C1 segment of cervical spinal cord (tissue), 14 donors: ENCODE data around the gene RNF208.
A peak's percentile ranks its signal among the peaks of the same experiment; 100 is the strongest.
"Not testable (repeated sequence)": the region's sequence is repeated elsewhere in the genome, so short reads cannot be mapped to it uniquely, and the experiment has no call there.

ENCODE experiments used
- DNase-seq, 14 donors: peaks; one replicate each; lab custom pipeline; 2025; lab: John Stamatoyannopoulos, UW

Gene RNF208

GRCh38 chr9:137253717-137254623, 31.9 kb upstream of the RNF208 start:
- no peak for DNase-seq

DNA sequence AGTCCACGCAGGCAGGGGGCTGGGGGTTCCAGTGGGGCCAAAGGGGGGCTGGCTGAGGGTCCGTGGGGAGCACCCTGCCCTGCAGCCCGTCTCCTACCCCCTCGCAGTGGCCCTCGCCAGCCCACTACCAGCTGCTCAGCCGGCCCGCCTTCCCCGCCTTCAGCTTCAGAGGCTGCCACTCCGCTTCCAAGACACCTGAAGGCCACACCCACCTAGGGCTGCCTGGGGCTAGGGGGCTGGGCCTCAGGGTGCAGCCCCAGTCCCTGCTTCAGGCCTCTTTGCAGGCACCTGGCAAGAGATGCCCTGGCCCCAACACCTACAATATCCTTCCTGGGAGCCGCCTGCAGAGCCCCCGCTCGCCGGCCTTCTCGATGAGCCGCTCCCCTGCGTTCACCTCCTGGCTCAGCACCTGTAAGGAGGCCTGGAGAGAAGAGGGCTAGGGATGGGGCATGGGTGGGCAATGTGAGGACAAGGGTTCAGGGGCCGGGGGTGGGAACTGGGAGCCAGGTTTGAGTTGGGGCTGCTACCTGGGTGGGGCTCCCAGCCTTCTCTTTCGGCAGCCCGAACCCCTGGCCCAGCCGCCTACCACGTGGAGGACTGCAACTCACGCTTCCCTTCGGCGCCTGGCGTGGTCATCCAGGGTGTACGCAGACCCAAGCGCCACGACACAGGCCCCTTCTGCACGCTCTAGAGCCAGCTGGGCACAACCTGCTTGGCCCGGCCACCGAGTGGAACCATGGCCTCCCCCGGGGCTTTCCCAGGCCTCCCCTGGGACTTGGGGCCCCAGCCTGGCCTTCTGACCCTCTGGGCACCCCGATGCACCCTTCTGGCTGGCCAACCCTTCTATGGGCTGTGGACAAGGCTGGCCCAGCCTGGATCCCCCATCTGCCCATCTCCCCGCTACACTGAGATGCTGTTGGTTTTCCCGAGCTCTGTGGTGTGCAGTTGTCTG, 30.8 kb upstream of the RNF208 start:
- DNase-seq: no peak

- DNase-seq: no peak
Measured at GRCh38 chr9:137251490-137252268, 29.6 kb upstream of the RNF208 start.

- no peak for DNase-seq
Measured at GRCh38 chr9:137251194-137251461, 29.1 kb upstream of the RNF208 start, which contains the start of gene STPG3. Gene STPG3, plus strand, starts transcription at chr9:137251286. Its CDS starts 1 bp downstream, at chr9:137251287.

GRCh38 chr9:137250329-137251193, 28.5 kb upstream of the RNF208 start:
- no peak for DNase-seq

GRCh38 chr9:137247916-137248175, 25.8 kb upstream of the RNF208 start:
- no peak for DNase-seq

DNA sequence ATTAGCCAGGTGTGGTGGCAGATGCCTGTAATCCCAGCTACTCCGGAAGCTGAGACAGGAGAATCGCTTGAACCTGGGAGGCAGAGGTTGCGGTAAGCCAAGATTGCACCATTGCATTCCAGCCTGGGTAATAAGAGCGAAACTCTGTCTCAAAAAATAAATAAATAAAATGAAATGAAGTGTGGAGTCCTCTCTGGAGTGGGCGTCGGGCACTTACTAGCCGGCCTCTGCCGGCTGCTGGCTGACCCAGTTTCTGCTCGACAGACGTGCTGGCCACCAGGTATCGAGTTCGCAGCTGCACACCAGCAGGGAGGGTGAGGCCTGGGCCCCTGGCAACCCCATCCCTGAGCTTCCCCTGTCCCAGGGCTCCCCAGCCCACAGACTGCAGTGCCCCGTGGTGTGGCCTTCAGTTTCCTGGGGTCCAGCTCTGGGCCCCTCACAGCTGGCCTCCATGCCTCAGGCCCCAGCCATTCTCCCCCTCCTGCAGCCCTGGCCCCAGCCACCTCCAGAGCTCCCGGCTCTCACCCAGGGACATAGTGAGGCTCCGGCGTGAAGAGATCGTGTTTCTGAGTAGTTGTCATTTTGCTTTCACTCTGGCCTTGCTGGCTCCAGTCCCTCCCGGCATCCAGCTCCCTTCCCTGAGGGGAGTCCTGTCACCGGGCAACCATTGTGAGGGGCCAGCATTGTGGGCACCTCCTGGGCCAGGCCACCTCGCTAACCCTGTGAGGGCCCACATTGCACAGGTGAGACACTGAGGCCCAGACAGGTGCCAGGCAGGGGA, 25.3 kb upstream of the RNF208 start:
- no peak for DNase-seq

DNA sequence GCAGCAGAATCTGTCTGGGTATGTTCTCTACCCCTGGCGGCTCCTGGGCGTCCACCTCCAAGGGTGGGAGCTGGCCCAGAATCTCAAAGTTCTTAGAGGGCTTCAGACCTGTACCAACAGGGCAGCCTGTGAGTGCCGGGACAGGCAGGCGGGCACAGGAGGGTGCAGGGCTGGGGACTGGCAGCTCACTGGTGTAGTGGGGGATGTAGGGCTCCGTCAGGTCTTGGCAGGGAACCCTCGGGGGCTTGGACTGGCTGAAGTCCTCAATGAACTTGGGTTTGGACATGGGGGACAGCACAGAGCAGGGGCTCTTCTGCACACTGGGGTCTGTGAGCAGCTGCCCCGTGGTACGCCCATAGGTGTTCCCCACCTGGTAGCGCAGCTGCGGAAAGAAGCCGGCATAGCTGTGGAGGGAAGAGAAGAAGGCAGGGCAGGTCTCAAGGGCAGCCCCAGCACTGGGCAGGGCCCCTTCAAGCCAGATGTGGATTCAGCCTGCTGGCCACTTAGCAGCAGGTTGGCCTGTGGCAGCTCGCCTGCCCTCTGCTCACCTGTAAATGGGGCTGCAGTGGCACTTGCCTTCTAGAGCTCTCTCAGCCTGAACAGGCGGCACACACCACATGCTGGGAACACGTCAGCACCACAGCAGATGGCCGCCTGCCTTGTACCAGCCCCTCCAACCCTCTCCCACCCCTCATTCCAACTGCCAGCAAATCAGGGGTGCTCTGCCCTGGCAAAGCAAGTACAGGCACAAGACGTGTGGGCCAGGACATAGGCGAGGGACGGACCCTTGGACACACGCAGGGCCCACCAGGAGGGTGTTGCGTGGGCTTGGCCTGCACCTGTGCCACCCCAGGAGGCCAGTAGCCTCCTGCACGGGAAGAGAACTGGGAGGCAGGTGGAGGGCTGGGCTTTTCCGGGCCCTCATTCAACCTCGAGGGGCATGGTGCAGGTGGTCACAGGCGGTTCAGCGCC, 23.7 kb upstream of the RNF208 start:
- DNase-seq: no peak

DNA sequence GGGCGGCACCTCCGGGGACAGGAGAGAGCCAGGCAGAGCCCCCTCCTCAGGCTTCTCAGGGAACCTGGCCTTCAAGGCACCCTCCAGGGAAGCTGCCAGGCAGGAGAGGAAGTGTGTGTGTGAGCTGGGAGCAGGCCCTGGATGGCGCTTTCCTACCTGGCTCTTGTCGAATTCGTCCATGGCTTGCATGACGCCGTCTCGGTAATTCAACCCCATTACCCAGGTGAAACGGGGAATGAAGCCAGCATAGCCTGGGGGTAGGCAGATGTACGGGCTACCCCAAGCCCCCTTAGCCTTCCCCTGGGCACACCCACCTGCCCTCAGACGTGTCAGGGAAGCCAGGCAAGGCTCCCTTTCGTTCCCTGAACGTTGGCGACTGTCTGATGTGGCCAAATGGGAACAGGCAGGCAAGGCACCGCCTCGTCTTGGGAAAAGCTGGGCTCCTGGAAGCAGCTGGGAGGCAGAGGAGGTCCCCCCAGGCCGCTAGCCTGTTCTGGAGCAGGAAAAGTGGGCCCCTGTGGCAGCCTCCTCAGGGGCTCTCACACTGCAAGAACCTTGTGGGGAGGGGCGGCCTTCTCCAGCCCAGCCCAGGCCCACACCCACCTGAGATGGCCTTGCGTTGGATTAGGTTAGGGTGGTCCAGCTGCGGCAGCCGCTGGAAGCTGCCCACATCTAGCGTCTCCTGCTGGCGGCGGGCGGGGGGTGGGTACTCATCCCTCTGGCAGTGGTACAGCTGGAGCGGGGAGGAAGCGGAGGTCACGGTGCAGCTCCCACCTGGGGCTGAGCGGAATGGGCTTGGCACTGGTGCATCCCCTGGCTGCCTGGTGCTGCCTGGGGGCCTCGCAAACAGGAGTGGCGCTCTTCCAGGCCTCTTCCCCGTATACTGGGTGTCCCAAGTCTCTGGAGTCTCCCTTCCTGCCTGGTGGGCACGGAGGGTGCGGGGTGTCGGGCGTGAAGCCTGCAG, 22.7 kb upstream of the RNF208 start:
- DNase-seq: no peak

DNA sequence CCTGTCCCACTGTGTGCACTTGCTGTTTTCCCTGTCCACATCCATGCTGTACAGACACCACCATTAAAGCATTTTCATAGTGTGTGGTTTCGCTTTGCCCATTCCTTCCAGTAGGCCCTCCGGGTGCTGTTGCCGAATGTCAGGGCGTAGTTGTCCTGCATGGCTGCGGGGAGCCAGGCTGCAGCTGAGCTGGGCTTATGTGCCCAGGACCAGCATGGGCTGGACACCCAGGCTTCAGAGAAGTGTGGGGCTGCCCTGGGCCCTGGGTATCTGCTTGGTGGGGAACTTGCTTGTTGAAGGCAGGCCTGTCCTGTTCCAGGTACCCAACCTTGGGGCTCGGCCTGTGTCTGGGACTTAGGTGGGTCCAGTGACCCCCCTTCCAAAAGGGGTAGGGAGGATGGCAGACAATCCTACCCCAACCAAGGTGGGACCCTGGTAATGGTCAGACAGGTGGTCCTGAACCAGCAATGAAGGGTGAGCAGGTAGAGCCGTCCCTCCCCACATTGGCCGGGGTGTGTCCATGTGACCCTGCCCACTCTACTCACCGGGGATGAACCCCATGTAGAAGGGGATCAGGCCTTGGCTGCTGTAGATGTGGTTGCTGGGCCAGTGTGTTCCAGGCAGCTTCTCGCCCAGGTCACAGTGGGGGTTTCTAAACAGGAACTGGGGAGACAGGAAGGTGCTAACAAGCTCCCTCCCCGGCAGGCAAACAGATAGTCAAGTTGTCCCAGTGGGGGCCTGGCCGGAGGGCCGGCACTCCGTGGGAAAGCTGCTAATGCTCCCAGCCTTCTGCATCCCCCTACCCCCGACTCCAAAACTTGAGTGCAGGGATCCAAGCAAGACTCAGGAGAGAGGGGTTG, 21.8 kb upstream of the RNF208 start:
- no peak for DNase-seq

DNA sequence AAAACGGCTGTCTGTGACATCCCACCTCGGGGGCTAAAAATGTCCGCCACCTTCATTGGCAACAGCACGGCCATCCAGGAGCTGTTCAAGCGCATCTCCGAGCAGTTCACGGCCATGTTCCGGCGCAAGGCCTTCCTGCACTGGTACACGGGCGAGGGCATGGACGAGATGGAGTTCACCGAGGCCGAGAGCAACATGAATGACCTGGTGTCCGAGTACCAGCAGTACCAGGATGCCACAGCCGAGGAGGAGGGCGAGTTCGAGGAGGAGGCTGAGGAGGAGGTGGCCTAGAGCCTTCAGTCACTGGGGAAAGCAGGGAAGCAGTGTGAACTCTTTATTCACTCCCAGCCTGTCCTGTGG, 21.2 kb upstream of the RNF208 start:
- not testable (repeated sequence) for DNase-seq

- DNase-seq: no peak
Measured at GRCh38 chr9:137242269-137243203, 20.5 kb upstream of the RNF208 start.

DNA sequence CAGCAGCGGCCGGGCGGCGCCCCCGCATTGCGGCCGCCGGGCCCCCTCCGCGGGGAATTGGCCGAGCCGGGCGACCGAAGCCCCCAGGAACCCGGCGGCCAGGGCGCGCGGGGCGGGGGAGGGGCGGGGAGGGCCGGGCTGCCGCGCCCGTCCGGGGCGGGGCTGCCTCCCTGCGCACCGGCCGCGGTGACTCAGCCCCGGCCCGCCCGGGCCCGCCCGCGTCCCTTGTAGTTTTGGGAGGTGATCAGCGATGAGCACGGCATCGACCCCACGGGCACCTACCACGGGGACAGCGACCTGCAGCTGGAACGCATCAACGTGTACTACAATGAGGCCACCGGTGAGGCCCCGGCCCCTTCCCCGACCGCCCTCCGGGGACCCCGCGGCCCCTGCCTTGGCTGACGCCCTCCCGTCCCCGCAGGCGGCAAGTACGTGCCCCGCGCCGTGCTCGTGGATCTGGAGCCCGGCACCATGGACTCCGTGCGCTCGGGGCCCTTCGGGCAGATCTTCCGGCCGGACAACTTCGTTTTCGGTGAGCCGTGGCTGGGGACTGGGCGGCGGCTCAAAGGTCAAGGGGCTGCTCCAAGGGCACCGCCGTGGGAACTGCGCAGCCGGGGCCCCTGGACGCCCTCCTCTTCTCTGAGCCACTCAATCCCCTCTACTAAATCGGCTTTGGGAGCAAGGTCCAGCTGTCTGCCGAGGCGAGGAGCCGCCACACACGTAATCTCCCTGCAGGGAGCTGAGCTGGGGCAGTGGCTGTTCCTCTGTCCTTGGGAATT, 19.6 kb upstream of the RNF208 start:
- DNase-seq: peak in 3 of 14 donors; percentile 20 to 65 (median 34)

DNA sequence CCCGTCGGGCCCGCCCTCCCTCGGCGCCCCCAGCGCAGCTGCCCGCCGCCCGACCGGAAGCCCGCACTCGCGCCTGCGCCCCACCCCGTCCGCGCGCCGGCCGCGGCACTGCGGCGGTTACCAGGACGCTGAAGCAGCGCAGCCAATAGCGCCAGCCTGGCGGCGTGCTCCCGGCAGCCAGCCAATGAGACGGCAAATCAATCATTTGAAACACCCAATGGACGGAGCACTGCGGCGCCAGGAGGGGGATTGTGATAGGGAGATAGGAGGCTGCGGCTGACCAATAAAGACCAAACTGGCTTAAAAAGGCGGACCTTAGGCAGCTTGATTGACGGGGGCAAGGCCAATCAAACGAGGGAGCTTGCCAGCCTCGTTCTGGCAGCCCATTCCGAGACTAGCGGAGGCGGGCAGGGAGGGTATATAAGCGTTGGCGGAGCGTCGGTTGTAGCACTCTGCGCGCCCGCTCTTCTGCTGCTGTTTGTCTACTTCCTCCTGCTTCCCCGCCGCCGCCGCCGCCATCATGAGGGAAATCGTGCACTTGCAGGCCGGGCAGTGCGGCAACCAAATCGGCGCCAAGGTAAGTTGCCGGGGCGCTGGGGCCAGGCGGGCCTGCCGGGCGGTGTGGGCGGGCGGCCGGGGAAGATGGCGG, 18.9 kb upstream of the RNF208 start, which contains the start of gene TUBB4B:
TUBB4B (plus strand) TSS at position 447 of the 649 bp plus-strand sequence; CDS start at position 521, 74 bp downstream.
- DNase-seq: peak; percentile 87 to 100 (median 98)
